Measurements from ENCODE around the gene KRT10. TPM values are rescaled to one million over a fixed set of nuclear protein-coding genes. Genes with fewer than 3 reads are reported as not detected.

Gene KRT10
- total RNA-seq, 4 donors from 2014 or later, result 5.1 to 19.0 (median 8.1) TPM

GRCh38 chr17:40800381-40800780, 22.0 kb downstream of the KRT10 start:
- Histone ChIP-seq H3K27ac (no peak overlapping the region), H3K9me3 (no peaks in the 10 kb centered on the region), H3K4me3 (no peak overlapping the region), H3K4me1 (no peaks in the 10 kb centered on the region), H3K27me3 (no peaks in the 10 kb centered on the region), H3K36me3 (no peaks in the 10 kb centered on the region)
- no peak for DNase-seq
- TF ChIP-seq POLR2A (IDR thresholded peaks at IDR 0.05) (no peak), CTCF (IDR thresholded peaks at IDR 0.05) (no peak)

- no peaks in the 10 kb centered on the region for H3K4me1 ChIP-seq
- no peaks in the 10 kb centered on the region for H3K27me3 ChIP-seq
- TF ChIP-seq POLR2A (IDR thresholded peaks at IDR 0.05) (no peak), CTCF (IDR thresholded peaks at IDR 0.05) (no peak)
- no peak within 1 kb of the TSS for H3K4me3 ChIP-seq
- no peaks in the 10 kb centered on the region for H3K36me3 ChIP-seq
- no peak within 1 kb of the TSS for H3K27ac ChIP-seq
- no peaks in the 10 kb centered on the region for H3K9me3 ChIP-seq
- DNase-seq, result no peak
These were observed 22.6 kb downstream of the KRT10 start, which contains the start of gene KRT28 for GRCh38 chr17:40799859-40800258. KRT28 (minus strand) TSS chr17:40799959; CDS start chr17:40799893, 66 bp downstream.

- Histone ChIP-seq H3K4me3 (no peak overlapping the region), H3K27ac (no peak overlapping the region), H3K27me3 (no peaks in the 10 kb centered on the region), H3K9me3 (no peaks in the 10 kb centered on the region), H3K4me1 (no peaks in the 10 kb centered on the region), H3K36me3 (no peaks in the 10 kb centered on the region)
- TF ChIP-seq CTCF (IDR thresholded peaks at IDR 0.05) (no peak), POLR2A (IDR thresholded peaks at IDR 0.05) (no peak)
- DNase-seq, result no peak
These were observed 25.6 kb downstream of the KRT10 start for GRCh38 chr17:40796846-40797245.

- H3K4me3 ChIP-seq, result no peak overlapping the region
- TF ChIP-seq CTCF (IDR thresholded peaks at IDR 0.05) (no peak), POLR2A (IDR thresholded peaks at IDR 0.05) (no peak)
- no peak for DNase-seq
- no peak overlapping the region for H3K27ac ChIP-seq
- H3K27me3 ChIP-seq, result no peaks in the 10 kb centered on the region
- no peaks in the 10 kb centered on the region for H3K4me1 ChIP-seq
- no peaks in the 10 kb centered on the region for H3K36me3 ChIP-seq
- H3K9me3 ChIP-seq, result no peaks in the 10 kb centered on the region
These were observed 27.3 kb downstream of the KRT10 start for GRCh38 chr17:40795019-40795667.

GRCh38 chr17:40794466-40794865, 27.9 kb downstream of the KRT10 start:
- Histone ChIP-seq H3K36me3 (no peaks in the 10 kb centered on the region), H3K4me1 (no peaks in the 10 kb centered on the region), H3K4me3 (no peak overlapping the region), H3K9me3 (no peaks in the 10 kb centered on the region), H3K27ac (no peak overlapping the region), H3K27me3 (no peaks in the 10 kb centered on the region)
- DNase-seq, result no peak
- TF ChIP-seq POLR2A (IDR thresholded peaks at IDR 0.05), result no peak
- no peak for TF ChIP-seq CTCF (IDR thresholded peaks at IDR 0.05)

Data from Peyer's patch (tissue), 4 donors.